Measurements from ENCODE around the gene OOSP4B. TPM values are rescaled to one million over a fixed set of nuclear protein-coding genes. Genes with fewer than 3 reads are reported as not detected.
"Not testable (repeated sequence)": the region's sequence is repeated elsewhere in the genome, so short reads cannot be mapped to it uniquely, and the experiment has no call there.

Gene OOSP4B
- total RNA-seq, 2 experiments from 2014 or later = not detected

DNA sequence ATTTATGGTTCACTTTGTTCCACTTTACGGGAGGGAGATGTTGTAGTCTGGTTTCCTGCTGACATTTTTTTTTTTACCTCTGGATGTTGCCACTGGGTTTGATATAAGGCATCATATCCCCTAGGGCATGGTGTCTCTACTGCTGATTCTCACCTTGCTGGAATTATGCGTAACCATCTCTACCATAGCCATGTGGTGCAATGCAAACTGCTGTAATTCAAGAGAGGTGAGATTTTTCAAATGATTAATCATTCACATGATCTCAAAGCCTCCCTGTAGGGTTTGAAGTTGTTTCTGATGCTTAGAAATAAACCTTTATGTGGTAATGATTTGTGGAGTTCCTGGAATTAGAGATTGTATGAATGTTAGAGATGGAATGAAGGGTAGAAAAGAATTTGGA lies 52.5 kb downstream of the OOSP4B start:
- ChIA-PET CTCF (no interaction called here), POLR2A (no interaction called here)
- DNase-seq = no peak
- no peak for ATAC-seq
- no peak overlapping the region for H3K27ac Mint-ChIP-seq
- H3K36me3 Mint-ChIP-seq (ENCODE audit: low read depth) = no peaks in the 10 kb centered on the region
- no peaks in the 10 kb centered on the region for H3K27me3 Mint-ChIP-seq (ENCODE audit: low read depth)
- H3K4me3 Mint-ChIP-seq = no peak overlapping the region
- no peaks in the 10 kb centered on the region for H3K9me3 Mint-ChIP-seq (ENCODE audit: insufficient read depth)
- no peaks in the 10 kb centered on the region for H3K4me1 Mint-ChIP-seq (ENCODE audit: low read depth)

DNA sequence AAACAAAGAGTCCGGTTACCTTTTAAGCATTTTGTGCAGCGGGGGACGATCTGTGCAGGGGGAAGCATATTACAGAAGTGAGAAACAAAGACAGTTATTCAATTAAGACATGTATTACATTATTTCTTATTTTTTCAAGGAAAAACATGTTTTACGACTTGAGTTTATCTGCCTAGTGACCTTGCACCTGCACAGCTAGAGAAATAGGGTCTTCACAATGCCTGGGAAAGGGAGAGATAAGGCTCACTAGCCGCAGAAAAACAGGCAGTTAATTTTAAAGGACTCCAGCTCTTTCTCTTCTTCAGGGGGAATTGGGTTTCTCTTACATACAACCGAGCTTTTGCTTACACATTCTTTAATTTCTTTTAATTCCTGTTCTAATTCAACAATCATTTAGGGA lies 54.7 kb downstream of the OOSP4B start:
- POLR2A ChIA-PET; ATAC-seq; H3K9me3 Mint-ChIP-seq (ENCODE audit: insufficient read depth); H3K4me3 Mint-ChIP-seq; H3K27ac Mint-ChIP-seq; CTCF ChIA-PET; H3K36me3 Mint-ChIP-seq (ENCODE audit: low read depth); DNase-seq; H3K27me3 Mint-ChIP-seq (ENCODE audit: low read depth); H3K4me1 Mint-ChIP-seq (ENCODE audit: low read depth): not testable (repeated sequence)

DNA sequence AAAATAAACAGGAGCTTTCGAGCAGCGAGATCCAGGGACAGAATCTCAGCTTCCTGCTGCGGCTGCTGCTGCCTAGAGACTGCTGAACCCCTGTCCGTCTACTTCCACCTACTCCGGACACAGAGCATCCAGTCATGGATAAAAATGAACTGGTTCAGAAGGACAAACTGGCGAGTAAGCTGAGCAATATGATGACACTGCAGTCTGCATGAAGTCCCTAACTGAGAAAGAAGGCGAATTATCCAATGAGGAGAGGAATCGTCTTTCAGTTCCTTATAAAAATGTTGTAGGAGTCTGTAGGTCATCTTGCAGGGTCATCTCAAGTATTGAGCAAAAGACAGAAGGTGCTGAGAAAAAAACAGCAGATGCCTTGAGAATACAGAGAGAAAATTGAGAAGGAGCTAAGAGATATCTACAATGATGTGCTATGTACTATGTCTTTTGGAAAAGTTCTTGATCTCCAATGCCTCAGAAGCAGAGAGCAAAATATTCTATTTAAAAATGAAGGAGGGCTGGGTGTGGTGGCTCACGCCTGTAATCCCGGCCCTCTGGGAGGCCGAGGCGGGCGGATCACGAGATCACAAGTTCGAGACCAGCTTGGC lies 60.3 kb downstream of the OOSP4B start:
- H3K36me3 Mint-ChIP-seq (ENCODE audit: low read depth) = no peaks in the 10 kb centered on the region
- no peak overlapping the region for H3K27ac Mint-ChIP-seq
- DNase-seq (no peak), ATAC-seq (no peak)
- no peak overlapping the region for H3K4me3 Mint-ChIP-seq
- H3K27me3 Mint-ChIP-seq (ENCODE audit: low read depth) = no peaks in the 10 kb centered on the region
- H3K9me3 Mint-ChIP-seq (ENCODE audit: insufficient read depth) = no peaks in the 10 kb centered on the region
- CTCF ChIA-PET = interaction anchor here (1.0 kb wide), 1 partner anchor 21 kb away, joined by 3 read pairs; no protein-coding TSS in a partner anchor
- no peaks in the 10 kb centered on the region for H3K4me1 Mint-ChIP-seq (ENCODE audit: low read depth)
- POLR2A ChIA-PET = no interaction called here

DNA sequence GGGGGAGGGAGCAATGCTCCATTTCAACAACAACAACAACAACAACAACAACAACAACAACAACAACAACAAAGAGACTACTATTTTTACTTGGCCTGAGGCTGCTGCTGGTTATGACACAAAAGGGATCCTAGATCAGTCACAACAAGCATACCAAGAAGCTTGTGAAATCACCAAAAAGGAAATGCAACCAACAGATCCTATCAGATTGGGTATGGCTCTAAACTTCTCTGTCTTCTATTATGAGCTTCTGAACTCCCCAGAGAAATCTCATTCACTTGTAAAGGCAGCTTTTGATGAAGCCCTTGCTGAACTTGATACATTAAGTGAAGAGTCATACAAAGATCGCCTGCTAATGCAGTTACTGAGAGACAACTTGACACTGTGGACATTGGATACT lies 61.0 kb downstream of the OOSP4B start:
- H3K36me3 Mint-ChIP-seq (ENCODE audit: low read depth) = no peaks in the 10 kb centered on the region
- H3K27ac Mint-ChIP-seq = no peak overlapping the region
- CTCF ChIA-PET = no interaction called here
- DNase-seq (no peak), ATAC-seq (no peak)
- POLR2A ChIA-PET = no interaction called here
- H3K4me1 Mint-ChIP-seq (ENCODE audit: low read depth) = no peaks in the 10 kb centered on the region
- H3K9me3 Mint-ChIP-seq (ENCODE audit: insufficient read depth) = no peaks in the 10 kb centered on the region
- H3K4me3 Mint-ChIP-seq = no peak overlapping the region
- H3K27me3 Mint-ChIP-seq (ENCODE audit: low read depth) = no peaks in the 10 kb centered on the region

DNA sequence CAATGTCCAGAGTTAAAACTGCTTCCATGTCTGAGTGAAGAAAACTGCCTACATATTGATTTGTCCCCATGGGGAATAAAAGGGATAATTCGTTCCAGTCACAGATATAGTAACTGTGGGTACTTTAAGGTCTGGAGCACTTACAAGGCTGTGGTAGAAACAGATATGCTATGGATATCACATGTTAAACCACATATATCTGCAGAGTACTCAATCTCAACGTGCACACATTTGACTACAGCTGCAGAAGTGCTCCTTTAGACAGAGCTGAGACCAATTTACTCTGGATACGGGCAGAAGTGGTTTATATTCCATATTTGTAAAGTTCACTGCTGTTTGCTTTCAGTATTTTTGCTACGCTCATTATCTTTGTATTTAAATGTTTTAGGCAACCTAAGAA lies 61.8 kb downstream of the OOSP4B start:
- CTCF ChIA-PET = no interaction called here
- H3K4me3 Mint-ChIP-seq = no peak overlapping the region
- POLR2A ChIA-PET = no interaction called here

DNA sequence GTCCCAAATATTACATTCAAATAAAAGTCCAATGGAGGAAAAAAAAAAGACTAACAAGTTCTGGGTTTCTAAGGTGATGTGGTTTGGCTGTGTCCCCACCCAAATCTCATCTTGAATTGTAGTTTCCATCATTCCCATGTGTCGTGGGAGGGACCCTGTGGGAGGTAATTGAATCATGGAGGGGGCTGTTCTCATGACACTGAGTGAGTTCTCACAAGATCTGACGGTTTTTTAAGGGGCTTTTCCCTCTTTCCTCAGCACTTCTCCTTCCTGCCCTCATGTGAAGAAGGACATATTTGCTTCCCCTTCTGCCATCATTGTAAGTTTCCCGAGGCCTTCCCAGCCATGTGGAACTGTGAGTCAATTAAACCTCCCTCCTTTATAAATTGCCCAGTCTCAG lies 63.6 kb downstream of the OOSP4B start:
- Mint-ChIP-seq H3K36me3 (ENCODE audit: low read depth) (no peaks in the 10 kb centered on the region), H3K27ac (no peak overlapping the region), H3K9me3 (ENCODE audit: insufficient read depth) (no peaks in the 10 kb centered on the region), H3K4me1 (ENCODE audit: low read depth) (no peaks in the 10 kb centered on the region), H3K4me3 (no peak overlapping the region), H3K27me3 (ENCODE audit: low read depth) (peaks cover 2% of the 10 kb centered on the region)
- DNase-seq (no peak), ATAC-seq (no peak)
- CTCF ChIA-PET = no interaction called here
- POLR2A ChIA-PET = no interaction called here

More for the DNA sequence above, 61.8 kb downstream of the OOSP4B start:
- no peak for DNase-seq
- H3K27ac Mint-ChIP-seq = no peak overlapping the region
- no peak for ATAC-seq
- no peaks in the 10 kb centered on the region for H3K9me3 Mint-ChIP-seq (ENCODE audit: insufficient read depth)
- H3K4me1 Mint-ChIP-seq (ENCODE audit: low read depth) = no peaks in the 10 kb centered on the region
- no peaks in the 10 kb centered on the region for H3K27me3 Mint-ChIP-seq (ENCODE audit: low read depth)
- H3K36me3 Mint-ChIP-seq (ENCODE audit: low read depth) = no peaks in the 10 kb centered on the region

Other genes starting within 250 kb of the OOSP4B start
- 10 to 100 TPM; 85.7 to 86.0 TPM for gene MRPL16, start 206.4 kb upstream of the OOSP4B start, total RNA-seq
- not detected for gene CBLIF, start 171.7 kb upstream of the OOSP4B start, total RNA-seq
- not detected for gene TCN1, start 150.7 kb upstream of the OOSP4B start, total RNA-seq
- under 1 TPM in 1 of 2 experiments, not detected in 1; 0.29 TPM for gene OOSP3, start 138.4 kb upstream of the OOSP4B start, total RNA-seq
- not detected for gene OOSP1, start 78.7 kb upstream of the OOSP4B start, total RNA-seq
- not detected for gene OOSP4A, start 53.1 kb upstream of the OOSP4B start, total RNA-seq
- gene OOSP2, start 23.2 kb downstream of the OOSP4B start, total RNA-seq = not detected
- not detected for gene MS4A3, start 39.5 kb downstream of the OOSP4B start, total RNA-seq
- not detected for gene MS4A2, start 71.5 kb downstream of the OOSP4B start, total RNA-seq
- not detected for gene MS4A6A, start 165.9 kb downstream of the OOSP4B start, total RNA-seq
- not detected for gene MS4A4E, start 226.0 kb downstream of the OOSP4B start, total RNA-seq